ENCODE measurements around the gene RPL11.

RPL11 gene

GRCh38 chr1:23743287-23744152, 51.9 kb downstream of the RPL11 start, which contains the start of gene ELOA:
TSS of gene ELOA (plus strand) at chr1:23743471. CDS start at chr1:23743504, 33 bp downstream.
- H3K4me1 Mint-ChIP-seq = peaks cover 29% of the 10 kb centered on the region
- H3K4me3 Mint-ChIP-seq = peak within 1 kb of the TSS; percentile 91 to 95 (median 94)
- H3K27ac Mint-ChIP-seq = peak within 1 kb of the TSS; percentile 79 to 94 (median 86)
- no peaks in the 10 kb centered on the region for H3K27me3 Mint-ChIP-seq (ENCODE audit: low read depth)
- no peak for TF ChIP-seq CTCF (IDR thresholded peaks at IDR 0.05; ENCODE audit: unreplicated experiment in 3 of 3)
- peaks cover 15% of the 10 kb centered on the region for H3K36me3 Mint-ChIP-seq (ENCODE audit: low read depth)
- no peaks in the 10 kb centered on the region for H3K9me3 Mint-ChIP-seq

- Mint-ChIP-seq H3K4me1 (peaks cover 29% of the 10 kb centered on the region), H3K4me3 (peak overlapping the region; percentile 90 to 95 (median 94)), H3K27me3 (ENCODE audit: low read depth) (no peaks in the 10 kb centered on the region), H3K9me3 (no peaks in the 10 kb centered on the region), H3K27ac (peak overlapping the region in 2 of 3 experiments; percentile 79 to 94), H3K36me3 (ENCODE audit: low read depth) (peaks cover 26% of the 10 kb centered on the region)
- peak; percentile 25 to 49 (median 31) for TF ChIP-seq CTCF (IDR thresholded peaks at IDR 0.05; ENCODE audit: unreplicated experiment in 3 of 3)
Measured at GRCh38 chr1:23745515-23745914, 53.9 kb downstream of the RPL11 start.
